Left kidney (tissue), 8 donors: ENCODE data around the gene KATNB1. TPM values are rescaled to one million over a fixed set of nuclear protein-coding genes. Genes with fewer than 3 reads are reported as not detected.
A peak's percentile ranks its signal among the peaks of the same experiment; 100 is the strongest.

Experiments used
- DNase-seq: peaks from one replicate; pipeline ENCODE4 v3.0.0-alpha.2; 2013
- long read RNA-seq, 8 donors: transcript quantifications; one replicate each; lab custom pipeline, GENCODE V29; 2026
- polyA plus RNA-seq: library from polyadenylated mRNA; unstranded; fragments of 120-200 nt; gene quantifications from one replicate; pipeline ENCODE4 v1.2.1, GENCODE V29; 2013; ENCODE audit not compliant: insufficient read length

The KATNB1 gene
- 21.3 TPM for polyA plus RNA-seq
- long read RNA-seq, donor 1, partial matches to known transcripts, result 0 of 2 reads
- long read RNA-seq, donor 1, other reads (novel, unspliced or antisense), result 0 of 2 reads
- long read RNA-seq, donor 2, partial matches to known transcripts, result 0 of 7 reads
- long read RNA-seq, donor 2, other reads (novel, unspliced or antisense), result 5 of 7 reads
- long read RNA-seq, donor 3, partial matches to known transcripts, result 0 of 2 reads
- long read RNA-seq, donor 3, other reads (novel, unspliced or antisense), result 0 of 2 reads
- long read RNA-seq, donor 4, partial matches to known transcripts, result 0 of 1 reads
- long read RNA-seq, donor 4, other reads (novel, unspliced or antisense), result 0 of 1 reads
- long read RNA-seq, donor 5, partial matches to known transcripts, result 6 of 9 reads
- long read RNA-seq, donor 5, other reads (novel, unspliced or antisense), result 0 of 9 reads
- long read RNA-seq, donor 6, transcript KATNB1-201 (20 exons, 2,664 nt), result major isoform, 5 of 6 reads
- long read RNA-seq, donor 6, partial matches to known transcripts, result 0 of 6 reads
- long read RNA-seq, donor 6, other reads (novel, unspliced or antisense), result 0 of 6 reads
- long read RNA-seq, donor 7, partial matches to known transcripts, result 0 of 1 reads
- long read RNA-seq, donor 7, other reads (novel, unspliced or antisense), result 0 of 1 reads
- long read RNA-seq, donor 8, partial matches to known transcripts, result 0 of 4 reads
- long read RNA-seq, donor 8, other reads (novel, unspliced or antisense), result 0 of 4 reads

GRCh38 chr16:57735755-57736418, at the start of gene KATNB1:
Gene KATNB1, plus strand, starts transcription at chr16:57735770. Its CDS starts 1,474 bp downstream, at chr16:57737244.
- no peak for DNase-seq

GRCh38 chr16:57686577-57686976, 49.0 kb upstream of the KATNB1 start:
- no peak for DNase-seq

- DNase-seq, result no peak
These were observed 48.1 kb upstream of the KATNB1 start for GRCh38 chr16:57687363-57687929.

GRCh38 chr16:57688487-57688986, 47.0 kb upstream of the KATNB1 start:
- DNase-seq, result no peak

- no peak for DNase-seq
These were observed 46.4 kb upstream of the KATNB1 start for GRCh38 chr16:57688987-57689761.

- no peak for DNase-seq
These were observed 45.6 kb upstream of the KATNB1 start for GRCh38 chr16:57689762-57690558.

- DNase-seq, result no peak
These were observed 44.6 kb upstream of the KATNB1 start for GRCh38 chr16:57690782-57691471.

GRCh38 chr16:57692636-57693035, 42.9 kb upstream of the KATNB1 start:
- no peak for DNase-seq

GRCh38 chr16:57693550-57693949, 42.0 kb upstream of the KATNB1 start:
- no peak for DNase-seq

GRCh38 chr16:57694231-57694724, 41.3 kb upstream of the KATNB1 start:
- no peak for DNase-seq

- DNase-seq, result peak; percentile 71
These were observed 40.6 kb upstream of the KATNB1 start, which contains the start of gene DRC7 for GRCh38 chr16:57694725-57695679. Gene DRC7, plus strand, starts transcription at chr16:57694806. Its CDS starts 3,144 bp downstream, at chr16:57697950.

GRCh38 chr16:57695680-57696069, 39.9 kb upstream of the KATNB1 start:
- no peak for DNase-seq

- no peak for DNase-seq
These were observed 39.3 kb upstream of the KATNB1 start for GRCh38 chr16:57696240-57696639.

- no peak for DNase-seq
These were observed 37.6 kb upstream of the KATNB1 start for GRCh38 chr16:57697896-57698537.

GRCh38 chr16:57698812-57699405, 36.7 kb upstream of the KATNB1 start:
- DNase-seq, result no peak

GRCh38 chr16:57699481-57699880, 36.1 kb upstream of the KATNB1 start:
- no peak for DNase-seq

GRCh38 chr16:57699899-57700298, 35.7 kb upstream of the KATNB1 start:
- DNase-seq, result no peak
